Measurements from ENCODE around the gene GPR35. TPM values are rescaled to one million over a fixed set of nuclear protein-coding genes. Genes with fewer than 3 reads are reported as not detected.
A peak's percentile ranks its signal among the peaks of the same experiment; 100 is the strongest.
"Not testable (repeated sequence)": the region's sequence is repeated elsewhere in the genome, so short reads cannot be mapped to it uniquely, and the experiment has no call there.

The GPR35 gene
- total and polyA plus RNA-seq, 2 donors (not counting 3 experiments of a cell fraction or from before 2014, with no cell fraction given) = 0.18 to 0.33 TPM

GRCh38 chr2:240675345-240675744 is 50.1 kb downstream of the GPR35 start:
- POLR2A ChIA-PET; DNase-seq (ENCODE audit: low read depth, low spot score); H3K9me1 ChIP-seq (replicated peaks; ENCODE audit: control insufficient read depth, extremely low read depth, insufficient read depth, low read length); H3K79me2 ChIP-seq (ENCODE audit: control insufficient read depth, insufficient read depth, low read length); H3K9me3 ChIP-seq (replicated peaks; ENCODE audit: control insufficient read depth, insufficient read depth, low read length); intact Hi-C loops (cut with micrococcal nuclease); CTCF ChIA-PET; dilution Hi-C loops (cut with MboI; ENCODE audit: extremely low pct_ligation_motif_present, low sequenced_read_pairs); BruUV-seq (replicated peaks); H3K9ac ChIP-seq (replicated peaks; ENCODE audit: extremely low read depth, insufficient read depth, low read length); H3K4me2 ChIP-seq (ENCODE audit: insufficient read depth, low read length); H3K4me3 ChIP-seq (replicated peaks in 1 of 3; ENCODE audit: insufficient read depth in 1 of 3, low read depth in 1 of 3, low read length in 3 of 3); H4K20me1 ChIP-seq (replicated peaks; ENCODE audit: control insufficient read depth, extremely low read depth, insufficient read depth, low read length); H3K27ac ChIP-seq (ENCODE audit: insufficient read depth, low read depth, low read length); H3K36me3 ChIP-seq (ENCODE audit: control insufficient read depth in 2 of 2, extremely low read depth in 1 of 2, insufficient read depth in 2 of 2, low read length in 2 of 2); H3K27me3 ChIP-seq (ENCODE audit: control insufficient read depth in 2 of 2, insufficient read depth in 2 of 2, low read length in 2 of 2); H2AFZ ChIP-seq (ENCODE audit: low read depth, low read length); H3K4me1 ChIP-seq (ENCODE audit: control insufficient read depth, extremely low read depth, insufficient read depth, low read length): not testable (repeated sequence)
- peak; percentile 94 for FAIRE-seq

DNA sequence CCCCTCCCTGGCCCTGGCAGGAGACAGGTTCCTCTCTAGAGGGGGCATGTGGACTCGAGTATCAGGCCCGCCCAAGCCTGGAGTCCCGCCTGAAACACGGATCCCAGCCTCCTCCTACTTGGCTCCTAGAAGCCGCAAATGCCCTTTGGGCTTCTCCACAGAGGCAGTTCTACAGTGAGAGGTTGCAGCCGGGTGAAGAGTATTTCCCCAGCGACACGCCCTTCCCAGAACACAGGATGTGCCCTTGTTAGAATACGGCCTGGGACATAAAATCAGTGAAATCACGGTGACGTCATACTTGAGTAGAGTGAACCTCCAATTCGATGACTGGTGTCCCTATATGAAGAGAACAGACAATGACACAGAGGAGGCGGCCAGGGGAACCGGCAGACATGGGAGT is 52.8 kb downstream of the GPR35 start:
- H3K79me2 ChIP-seq (ENCODE audit: control insufficient read depth, insufficient read depth, low read length); H3K36me3 ChIP-seq (ENCODE audit: control insufficient read depth in 2 of 2, extremely low read depth in 1 of 2, insufficient read depth in 2 of 2, low read length in 2 of 2); CTCF ChIA-PET; H3K4me2 ChIP-seq (ENCODE audit: insufficient read depth, low read length); H3K27me3 ChIP-seq (ENCODE audit: control insufficient read depth in 2 of 2, insufficient read depth in 2 of 2, low read length in 2 of 2); POLR2A ChIA-PET; H3K27ac ChIP-seq (ENCODE audit: insufficient read depth, low read depth, low read length); H3K9me1 ChIP-seq (replicated peaks; ENCODE audit: control insufficient read depth, extremely low read depth, insufficient read depth, low read length); FAIRE-seq; dilution Hi-C loops (cut with MboI; ENCODE audit: extremely low pct_ligation_motif_present, low sequenced_read_pairs); DNase-seq (ENCODE audit: low read depth, low spot score); H3K9ac ChIP-seq (replicated peaks; ENCODE audit: extremely low read depth, insufficient read depth, low read length); H2AFZ ChIP-seq (ENCODE audit: low read depth, low read length); H3K4me3 ChIP-seq (replicated peaks in 1 of 3; ENCODE audit: insufficient read depth in 1 of 3, low read depth in 1 of 3, low read length in 3 of 3); intact Hi-C loops (cut with micrococcal nuclease); H3K4me1 ChIP-seq (ENCODE audit: control insufficient read depth, extremely low read depth, insufficient read depth, low read length); BruUV-seq (replicated peaks); H4K20me1 ChIP-seq (replicated peaks; ENCODE audit: control insufficient read depth, extremely low read depth, insufficient read depth, low read length); H3K9me3 ChIP-seq (replicated peaks; ENCODE audit: control insufficient read depth, insufficient read depth, low read length): not testable (repeated sequence)

DNA sequence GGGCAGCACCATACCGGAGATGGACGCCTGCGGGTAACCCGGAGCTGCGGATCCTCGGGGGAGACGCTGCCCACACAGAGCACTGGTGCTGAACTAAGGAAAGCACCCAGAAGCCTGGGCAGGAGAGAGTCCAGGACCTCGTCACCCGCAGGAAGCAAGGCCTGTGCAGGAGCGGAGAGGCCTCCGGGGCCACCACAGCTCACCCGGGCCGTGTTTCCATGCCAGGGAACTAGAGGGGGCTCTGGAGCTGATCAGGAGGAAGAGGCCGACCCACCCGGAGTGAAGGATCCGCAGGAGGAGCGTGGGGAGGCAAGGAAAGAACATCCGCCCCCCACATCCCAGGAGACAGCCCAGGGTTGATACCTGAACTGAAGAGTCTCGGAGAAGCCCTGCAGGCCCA is 53.6 kb downstream of the GPR35 start:
- H3K9me1 ChIP-seq (replicated peaks; ENCODE audit: control insufficient read depth, extremely low read depth, insufficient read depth, low read length); H3K4me1 ChIP-seq (ENCODE audit: control insufficient read depth, extremely low read depth, insufficient read depth, low read length); H4K20me1 ChIP-seq (replicated peaks; ENCODE audit: control insufficient read depth, extremely low read depth, insufficient read depth, low read length); H3K4me3 ChIP-seq (replicated peaks in 1 of 3; ENCODE audit: insufficient read depth in 1 of 3, low read depth in 1 of 3, low read length in 3 of 3); H3K27ac ChIP-seq (ENCODE audit: insufficient read depth, low read depth, low read length); intact Hi-C loops (cut with micrococcal nuclease); CTCF ChIA-PET; BruUV-seq (replicated peaks); H2AFZ ChIP-seq (ENCODE audit: low read depth, low read length); H3K9me3 ChIP-seq (replicated peaks; ENCODE audit: control insufficient read depth, insufficient read depth, low read length); H3K27me3 ChIP-seq (ENCODE audit: control insufficient read depth in 2 of 2, insufficient read depth in 2 of 2, low read length in 2 of 2); POLR2A ChIA-PET; dilution Hi-C loops (cut with MboI; ENCODE audit: extremely low pct_ligation_motif_present, low sequenced_read_pairs); H3K4me2 ChIP-seq (ENCODE audit: insufficient read depth, low read length); H3K36me3 ChIP-seq (ENCODE audit: control insufficient read depth in 2 of 2, extremely low read depth in 1 of 2, insufficient read depth in 2 of 2, low read length in 2 of 2); FAIRE-seq; DNase-seq (ENCODE audit: low read depth, low spot score); H3K9ac ChIP-seq (replicated peaks; ENCODE audit: extremely low read depth, insufficient read depth, low read length); H3K79me2 ChIP-seq (ENCODE audit: control insufficient read depth, insufficient read depth, low read length): not testable (repeated sequence)

DNA sequence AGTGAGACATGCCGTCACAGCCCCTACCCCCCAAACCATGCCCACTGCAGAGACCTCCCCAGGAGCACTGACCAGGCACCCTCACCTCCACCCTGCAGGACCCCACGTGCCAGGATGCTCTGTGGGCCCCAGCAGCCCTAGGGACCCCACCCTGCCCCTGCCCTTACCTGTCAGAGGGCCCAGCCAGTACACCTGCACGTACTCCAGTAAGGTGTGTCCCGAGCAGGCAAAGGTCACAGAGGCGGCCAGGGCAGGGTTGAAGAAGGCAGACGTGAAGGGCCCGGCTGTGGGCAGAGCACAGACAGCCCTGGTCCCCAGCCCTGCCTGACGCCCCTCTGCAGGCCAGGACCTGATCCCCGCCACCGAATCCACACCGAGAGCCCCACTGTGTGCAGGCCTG is 54.9 kb downstream of the GPR35 start:
- H3K79me2 ChIP-seq (ENCODE audit: control insufficient read depth, insufficient read depth, low read length); H3K4me1 ChIP-seq (ENCODE audit: control insufficient read depth, extremely low read depth, insufficient read depth, low read length); H3K27me3 ChIP-seq (ENCODE audit: control insufficient read depth in 2 of 2, insufficient read depth in 2 of 2, low read length in 2 of 2); CTCF ChIA-PET; DNase-seq (ENCODE audit: low read depth, low spot score); H3K9me1 ChIP-seq (replicated peaks; ENCODE audit: control insufficient read depth, extremely low read depth, insufficient read depth, low read length); H4K20me1 ChIP-seq (replicated peaks; ENCODE audit: control insufficient read depth, extremely low read depth, insufficient read depth, low read length); H3K4me2 ChIP-seq (ENCODE audit: insufficient read depth, low read length); H3K9me3 ChIP-seq (replicated peaks; ENCODE audit: control insufficient read depth, insufficient read depth, low read length); dilution Hi-C loops (cut with MboI; ENCODE audit: extremely low pct_ligation_motif_present, low sequenced_read_pairs); H3K4me3 ChIP-seq (replicated peaks in 1 of 3; ENCODE audit: insufficient read depth in 1 of 3, low read depth in 1 of 3, low read length in 3 of 3); BruUV-seq (replicated peaks); H2AFZ ChIP-seq (ENCODE audit: low read depth, low read length); POLR2A ChIA-PET; H3K9ac ChIP-seq (replicated peaks; ENCODE audit: extremely low read depth, insufficient read depth, low read length); H3K36me3 ChIP-seq (ENCODE audit: control insufficient read depth in 2 of 2, extremely low read depth in 1 of 2, insufficient read depth in 2 of 2, low read length in 2 of 2); H3K27ac ChIP-seq (ENCODE audit: insufficient read depth, low read depth, low read length); FAIRE-seq; intact Hi-C loops (cut with micrococcal nuclease): not testable (repeated sequence)

Measured in endothelial cell of umbilical vein (primary cell).